Osteoblast (primary cell): Measurements from ENCODE around the gene NFATC1. TPM values are rescaled to one million over a fixed set of nuclear protein-coding genes. Genes with fewer than 3 reads are reported as not detected.

Experiments
- DNase-seq: peaks from one replicate; pipeline ENCODE4 v3.0.0; 2011; ENCODE audit warnings: low spot score, mixed read lengths; ENCODE audit not compliant: insufficient read length; ENCODE audit errors: missing footprints
- H2AFZ ChIP-seq: 2 replicates; pipeline ENCODE4 v1.6.0; 2011; ENCODE audit warnings: mild to moderate bottlenecking, low read length
- H3K27ac ChIP-seq: 2 replicates; pipeline ENCODE4 v1.5.1; 2011; ENCODE audit warnings: mild to moderate bottlenecking, low read depth, low read length, moderate library complexity
- H3K27me3 ChIP-seq: 2 replicates; pipeline ENCODE4 v1.6.0; 2012; ENCODE audit warnings: mild to moderate bottlenecking, control low read depth, inconsistent platforms, low read length, moderate library complexity; ENCODE audit not compliant: insufficient read depth
- H3K36me3 ChIP-seq: 2 replicates; pipeline ENCODE4 v1.5.1; 2011; ENCODE audit warnings: mild to moderate bottlenecking, low read length, control low read depth, moderate library complexity; ENCODE audit not compliant: insufficient read depth
- H3K4me1 ChIP-seq: 2 replicates; pipeline ENCODE4 v1.5.1; 2011; ENCODE audit warnings: mild to moderate bottlenecking, low read length, control low read depth, moderate library complexity; ENCODE audit not compliant: insufficient read depth
- H3K4me2 ChIP-seq: 2 replicates; pipeline ENCODE4 v1.6.0; 2011; ENCODE audit warnings: mild to moderate bottlenecking, low read length; ENCODE audit not compliant: insufficient read depth
- H3K4me3 ChIP-seq: fragments of 200-600 bp; sonication (generic); 3 replicates; pipeline ENCODE4 v1.5.1; 2012; ENCODE audit warnings: mild to moderate bottlenecking, low read length, inconsistent platforms; ENCODE audit not compliant: insufficient read depth
- H3K79me2 ChIP-seq: 2 replicates; pipeline ENCODE4 v1.6.0; 2012; ENCODE audit warnings: mild to moderate bottlenecking, low read length, control low read depth, inconsistent platforms; ENCODE audit not compliant: insufficient read depth
- H3K9me3 ChIP-seq: 2 replicates; pipeline ENCODE4 v1.5.1; 2011; ENCODE audit warnings: low read depth, low read length, control low read depth
- H4K20me1 ChIP-seq: 2 replicates; pipeline ENCODE4 v1.6.0; 2012; ENCODE audit warnings: mild to moderate bottlenecking, low read length, control low read depth; ENCODE audit not compliant: insufficient read depth
- CTCF ChIP-seq: IDR thresholded peaks from 2 replicates; pipeline ENCODE4 v1.5.1; 2011; ENCODE audit warnings: mild to moderate bottlenecking, low read depth, low read length, moderate library complexity; ENCODE audit errors: extremely low read depth
- total RNA-seq: library from RNA; depleted of rRNA; stranded (reverse); fragments of >200 nt; gene quantifications from 2 replicates; pipeline ENCODE4 v1.2.3, GENCODE V29; 2012

NFATC1 gene
- total RNA-seq, 1 donor, result 6.2 TPM

GRCh38 chr18:79467126-79467525 is 71.4 kb downstream of the NFATC1 start:
- TF ChIP-seq CTCF, result no peak
- Histone ChIP-seq H3K36me3 (no peaks in the 10 kb centered on the region), H3K27me3 (no peaks in the 10 kb centered on the region), H3K79me2 (no peaks in the 10 kb centered on the region), H3K4me3 (no peak overlapping the region), H3K9me3 (no peaks in the 10 kb centered on the region), H4K20me1 (no peaks in the 10 kb centered on the region), H3K4me2 (no peak overlapping the region), H2AFZ (no peak overlapping the region), H3K4me1 (no peaks in the 10 kb centered on the region), H3K27ac (no peak overlapping the region)
- no peak for DNase-seq

GRCh38 chr18:79468119-79468789 is 72.5 kb downstream of the NFATC1 start:
- H2AFZ ChIP-seq, result no peak overlapping the region
- no peaks in the 10 kb centered on the region for H3K27me3 ChIP-seq
- no peaks in the 10 kb centered on the region for H3K79me2 ChIP-seq
- H3K4me1 ChIP-seq, result no peaks in the 10 kb centered on the region
- no peaks in the 10 kb centered on the region for H3K36me3 ChIP-seq
- TF ChIP-seq CTCF, result no peak
- H3K4me3 ChIP-seq, result no peak overlapping the region
- no peak overlapping the region for H3K4me2 ChIP-seq
- H3K27ac ChIP-seq, result no peak overlapping the region
- no peak for DNase-seq
- H3K9me3 ChIP-seq, result no peaks in the 10 kb centered on the region
- no peaks in the 10 kb centered on the region for H4K20me1 ChIP-seq

GRCh38 chr18:79469309-79469708 is 73.6 kb downstream of the NFATC1 start:
- no peak for DNase-seq
- Histone ChIP-seq H3K27me3 (no peaks in the 10 kb centered on the region), H3K36me3 (no peaks in the 10 kb centered on the region), H2AFZ (no peak overlapping the region), H3K27ac (no peak overlapping the region), H3K79me2 (no peaks in the 10 kb centered on the region), H4K20me1 (no peaks in the 10 kb centered on the region), H3K9me3 (no peaks in the 10 kb centered on the region), H3K4me1 (no peaks in the 10 kb centered on the region), H3K4me3 (no peak overlapping the region), H3K4me2 (no peak overlapping the region)
- no peak for TF ChIP-seq CTCF

GRCh38 chr18:79469751-79470505 is 74.2 kb downstream of the NFATC1 start:
- Histone ChIP-seq H2AFZ (no peak overlapping the region), H3K36me3 (no peaks in the 10 kb centered on the region), H3K79me2 (no peaks in the 10 kb centered on the region), H3K4me1 (no peaks in the 10 kb centered on the region), H3K27ac (no peak overlapping the region), H3K27me3 (no peaks in the 10 kb centered on the region), H4K20me1 (no peaks in the 10 kb centered on the region), H3K4me2 (no peak overlapping the region), H3K4me3 (no peak overlapping the region), H3K9me3 (no peaks in the 10 kb centered on the region)
- TF ChIP-seq CTCF, result no peak
- no peak for DNase-seq
